HG02973 (cell line): ENCODE results near the gene NAT8L.

Experiments used
- ATAC-seq: cut with Tn5 transposase; IDR thresholded peaks from one replicate; pipeline ENCODE4 v1.9.1; 2021; ENCODE audit warnings: moderate library complexity; ENCODE audit not compliant: unreplicated experiment

NAT8L gene

GRCh38 chr4:2090642-2091041, 31.5 kb downstream of the NAT8L start:
- no peak for ATAC-seq

- ATAC-seq: no peak
Observed at GRCh38 chr4:2091990-2092668, 33.0 kb downstream of the NAT8L start.

GRCh38 chr4:2092669-2093053, 33.5 kb downstream of the NAT8L start:
- ATAC-seq: no peak

GRCh38 chr4:2093265-2093664, 34.1 kb downstream of the NAT8L start:
- ATAC-seq: no peak

- no peak for ATAC-seq
Observed at GRCh38 chr4:2094545-2094944, 35.4 kb downstream of the NAT8L start.

- no peak for ATAC-seq
Observed at GRCh38 chr4:2095236-2096072, 36.3 kb downstream of the NAT8L start.

GRCh38 chr4:2096073-2096609, 37.0 kb downstream of the NAT8L start:
- ATAC-seq: no peak

- no peak for ATAC-seq
Observed at GRCh38 chr4:2101346-2102044, 42.4 kb downstream of the NAT8L start.

- ATAC-seq: no peak
Observed at GRCh38 chr4:2102045-2102883, 43.1 kb downstream of the NAT8L start.

GRCh38 chr4:2103127-2103842, 44.2 kb downstream of the NAT8L start:
- ATAC-seq: no peak

- no peak for ATAC-seq
Observed at GRCh38 chr4:2103843-2104547, 44.9 kb downstream of the NAT8L start.

GRCh38 chr4:2104556-2105345, 45.6 kb downstream of the NAT8L start:
- no peak for ATAC-seq

GRCh38 chr4:2105559-2105958, 46.4 kb downstream of the NAT8L start:
- no peak for ATAC-seq

- ATAC-seq: no peak
Observed at GRCh38 chr4:2116687-2117400, 57.7 kb downstream of the NAT8L start.
